Immature natural killer cell (primary cell): ENCODE measurements around the gene ARL14. TPM values are rescaled to one million over a fixed set of nuclear protein-coding genes. Genes with fewer than 3 reads are reported as not detected.
"Not testable (repeated sequence)": the region's sequence is repeated elsewhere in the genome, so short reads cannot be mapped to it uniquely, and the experiment has no call there.

ENCODE experiments used
- DNase-seq, 3 donors: peaks; one replicate each; pipeline ENCODE4 v3.0.0; 2022; ENCODE audit warnings: mixed read lengths in 1 of 3
- H3K27ac Mint-ChIP-seq, 6 donors: one replicate each; pipeline ENCODE4 v1.8.0; 2020; ENCODE audit warnings: mixed read lengths in 6 of 6, mild to moderate bottlenecking in 5 of 6, inconsistent platforms in 4 of 6, moderate library complexity in 3 of 6
- H3K27me3 Mint-ChIP-seq, 3 donors: one replicate each; pipeline ENCODE4 v1.8.0; 2020 to 2021; ENCODE audit warnings: low read depth in 3 of 3, mild to moderate bottlenecking in 3 of 3, mixed read lengths in 3 of 3, moderate library complexity in 3 of 3, inconsistent platforms in 1 of 3
- H3K36me3 Mint-ChIP-seq, 3 donors: one replicate each; pipeline ENCODE4 v1.8.0; 2020; ENCODE audit warnings: mixed read lengths in 3 of 3, inconsistent platforms in 2 of 3, mild to moderate bottlenecking in 2 of 3
- H3K4me1 Mint-ChIP-seq, 2 donors: one replicate each; pipeline ENCODE4 v1.8.0; 2020; ENCODE audit warnings: inconsistent platforms in 2 of 2, mild to moderate bottlenecking in 2 of 2, mixed read lengths in 2 of 2, moderate library complexity in 1 of 2
- H3K4me3 Mint-ChIP-seq, 5 donors: one replicate each; pipeline ENCODE4 v1.8.0; 2020; ENCODE audit warnings: mild to moderate bottlenecking in 5 of 5, mixed read lengths in 5 of 5, inconsistent platforms in 3 of 5, moderate library complexity in 3 of 5
- H3K9me3 Mint-ChIP-seq, 6 donors: one replicate each; pipeline ENCODE4 v1.8.0; 2020; ENCODE audit warnings: mild to moderate bottlenecking in 6 of 6, mixed read lengths in 6 of 6, inconsistent platforms in 4 of 6, moderate library complexity in 3 of 6
- polyA plus RNA-seq, 3 donors: library from polyadenylated mRNA; unstranded; fragments of 300-500 nt; fragmentation: Illumina TruSeq; gene quantifications; one replicate each; pipeline ENCODE4 v1.2.3, GENCODE V29; 2021

Gene ARL14
- polyA plus RNA-seq, 3 donors from 2014 or later = not detected

DNA sequence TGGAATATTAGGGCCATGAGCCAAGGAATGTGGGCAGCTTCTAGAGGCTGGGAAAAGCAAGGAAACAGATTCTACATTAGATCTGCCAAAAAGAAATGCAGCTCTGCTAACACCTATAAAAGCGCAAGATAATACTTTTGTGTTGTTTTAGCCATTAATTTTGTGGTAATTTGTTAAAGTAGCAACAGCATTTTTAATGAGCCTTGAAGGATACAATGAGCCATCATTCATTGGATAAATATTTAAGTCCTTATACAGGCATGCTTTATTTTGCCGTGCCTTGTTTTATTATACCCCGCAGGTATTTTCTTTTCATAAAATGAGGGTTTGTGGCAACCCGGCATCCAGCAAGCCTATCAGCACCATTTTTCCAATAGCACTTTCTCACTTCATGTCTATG lies 15.0 kb downstream of the ARL14 start:
- peaks cover 0 to 1% (median 1%) of the 10 kb centered on the region in 3 donors for H3K27me3 Mint-ChIP-seq
- no peaks in the 10 kb centered on the region for H3K9me3 Mint-ChIP-seq
- H3K4me1 Mint-ChIP-seq = no peaks in the 10 kb centered on the region
- H3K36me3 Mint-ChIP-seq = no peaks in the 10 kb centered on the region
- H3K4me3 Mint-ChIP-seq = no peak overlapping the region
- no peak overlapping the region for H3K27ac Mint-ChIP-seq
- no peak for DNase-seq

DNA sequence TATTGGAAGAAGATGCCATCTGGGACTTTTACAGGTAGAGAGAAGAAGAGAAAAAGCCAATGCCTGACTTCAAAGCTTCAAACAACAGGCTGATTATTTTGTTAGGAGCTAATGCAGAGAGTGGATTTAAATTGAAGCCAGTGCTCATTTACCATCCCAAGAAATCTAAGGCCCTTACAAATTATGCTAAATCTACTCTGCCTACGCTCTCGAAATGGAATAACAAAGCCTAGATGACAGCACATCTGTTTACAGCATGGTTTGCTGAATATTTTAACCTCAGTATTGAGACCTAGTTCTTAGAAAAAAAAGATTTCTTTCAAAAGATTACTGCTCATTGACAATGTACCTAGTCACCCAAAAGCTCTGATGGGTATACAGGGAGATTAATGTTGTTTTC lies 16.2 kb downstream of the ARL14 start:
- Mint-ChIP-seq H3K27ac (no peak overlapping the region), H3K4me3 (no peak overlapping the region), H3K36me3 (no peaks in the 10 kb centered on the region), H3K4me1 (no peaks in the 10 kb centered on the region), H3K9me3 (no peaks in the 10 kb centered on the region), H3K27me3 (peaks cover 0 to 4% (median 1%) of the 10 kb centered on the region in 3 donors)
- DNase-seq = no peak

DNA sequence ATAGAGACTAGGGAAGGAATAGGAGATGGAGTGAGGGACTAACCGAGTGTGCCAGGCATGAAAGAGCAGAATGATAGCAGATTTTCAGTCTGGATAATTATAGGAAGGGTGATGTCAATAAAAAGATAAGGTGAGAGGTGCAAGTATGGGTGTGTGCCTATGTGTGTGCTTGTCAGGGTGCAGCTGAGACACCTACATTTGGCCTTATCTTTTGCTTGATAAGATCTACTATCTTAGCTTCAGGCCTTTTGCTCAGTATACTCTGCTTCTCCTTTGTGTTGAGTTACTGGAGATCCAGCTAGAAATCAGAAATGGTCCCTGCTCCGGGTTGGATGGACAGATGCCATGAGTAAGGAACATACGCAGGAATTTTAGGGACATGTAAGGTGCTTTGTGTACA lies 17.4 kb downstream of the ARL14 start:
- no peaks in the 10 kb centered on the region for H3K36me3 Mint-ChIP-seq
- no peak for DNase-seq
- no peak overlapping the region for H3K27ac Mint-ChIP-seq
- H3K9me3 Mint-ChIP-seq = no peaks in the 10 kb centered on the region
- H3K27me3 Mint-ChIP-seq = peaks cover 0 to 4% (median 1%) of the 10 kb centered on the region in 3 donors
- H3K4me3 Mint-ChIP-seq = no peak overlapping the region
- H3K4me1 Mint-ChIP-seq = no peaks in the 10 kb centered on the region

- H3K36me3 Mint-ChIP-seq = no peaks in the 10 kb centered on the region
- no peaks in the 10 kb centered on the region for H3K9me3 Mint-ChIP-seq
- H3K27me3 Mint-ChIP-seq = peaks cover under 1 to 4% (median 1%) of the 10 kb centered on the region in 3 donors
- no peak overlapping the region for H3K27ac Mint-ChIP-seq
- no peak for DNase-seq
- H3K4me3 Mint-ChIP-seq = no peak overlapping the region
- no peaks in the 10 kb centered on the region for H3K4me1 Mint-ChIP-seq
These were observed 18.0 kb downstream of the ARL14 start for GRCh38 chr3:160695003-160695402.

DNA sequence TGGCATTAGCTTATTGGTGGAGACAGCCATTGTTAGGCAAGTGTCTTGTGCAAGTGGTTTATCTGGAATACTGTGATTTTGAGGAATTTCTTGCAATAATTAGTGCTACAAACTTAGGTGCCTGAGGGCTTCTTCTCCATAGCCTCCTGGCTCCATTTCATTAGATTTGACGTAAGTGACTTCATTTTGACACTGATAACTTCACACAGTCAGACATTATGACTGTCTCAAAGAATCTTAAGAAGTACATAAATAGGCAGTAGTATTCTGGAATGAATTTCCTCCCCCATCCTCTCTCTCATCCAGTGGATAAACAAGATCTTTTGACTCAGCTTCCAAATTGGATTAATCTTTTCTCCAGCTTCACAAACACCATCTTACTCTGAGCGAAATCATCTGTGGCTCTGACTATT lies 19.0 kb downstream of the ARL14 start:
- DNase-seq = no peak
- Mint-ChIP-seq H3K4me1 (no peaks in the 10 kb centered on the region), H3K4me3 (no peak overlapping the region), H3K27ac (no peak overlapping the region), H3K27me3 (peaks cover 1 to 10% (median 3%) of the 10 kb centered on the region in 3 donors), H3K9me3 (no peaks in the 10 kb centered on the region), H3K36me3 (no peaks in the 10 kb centered on the region)

GRCh38 chr3:160697637-160698380 lies 20.8 kb downstream of the ARL14 start:
- Mint-ChIP-seq H3K27me3 (peaks cover 1 to 10% (median 3%) of the 10 kb centered on the region in 3 donors), H3K4me3 (no peak overlapping the region), H3K4me1 (no peaks in the 10 kb centered on the region), H3K27ac (no peak overlapping the region), H3K36me3 (no peaks in the 10 kb centered on the region), H3K9me3 (no peaks in the 10 kb centered on the region)
- DNase-seq = no peak

DNA sequence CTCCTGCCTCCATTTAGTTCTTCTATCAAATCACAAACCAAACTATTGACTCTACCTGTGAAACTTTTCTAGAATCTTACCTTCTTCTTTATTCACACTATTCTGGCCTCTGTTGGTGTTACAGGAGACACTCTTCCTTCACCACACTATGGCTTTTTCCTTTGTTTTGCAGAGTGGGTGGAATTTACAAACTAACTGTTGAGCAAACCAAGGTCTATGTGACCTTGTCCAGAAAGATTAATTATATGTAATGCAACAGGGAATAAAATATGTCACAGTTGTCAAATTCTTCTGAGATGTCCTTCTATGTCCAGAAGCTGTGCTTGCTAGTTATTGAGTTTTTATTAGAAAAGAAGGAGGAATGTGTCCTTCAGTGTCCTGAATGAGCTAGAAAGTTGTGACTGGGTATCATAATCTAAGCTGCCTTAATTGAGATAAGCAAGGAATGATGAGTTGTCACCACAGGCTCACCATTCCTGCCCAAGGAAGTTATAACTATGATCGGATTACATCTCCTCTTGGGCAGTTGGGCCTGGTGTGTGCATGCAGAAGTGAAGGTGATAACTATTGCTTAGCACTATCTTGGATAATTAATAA lies 21.7 kb downstream of the ARL14 start:
- no peaks in the 10 kb centered on the region for H3K4me1 Mint-ChIP-seq
- H3K36me3 Mint-ChIP-seq = no peaks in the 10 kb centered on the region
- H3K27ac Mint-ChIP-seq = no peak overlapping the region
- no peak overlapping the region for H3K4me3 Mint-ChIP-seq
- H3K27me3 Mint-ChIP-seq = peaks cover 1 to 10% (median 3%) of the 10 kb centered on the region in 3 donors
- DNase-seq = no peak
- H3K9me3 Mint-ChIP-seq = no peaks in the 10 kb centered on the region

GRCh38 chr3:160701490-160701889 lies 24.5 kb downstream of the ARL14 start:
- H3K27ac Mint-ChIP-seq = no peak overlapping the region
- H3K36me3 Mint-ChIP-seq = no peaks in the 10 kb centered on the region
- H3K9me3 Mint-ChIP-seq = no peaks in the 10 kb centered on the region
- H3K4me1 Mint-ChIP-seq = no peaks in the 10 kb centered on the region
- no peak overlapping the region for H3K4me3 Mint-ChIP-seq
- no peak for DNase-seq
- peaks cover 0 to 15% (median 3%) of the 10 kb centered on the region in 3 donors for H3K27me3 Mint-ChIP-seq

GRCh38 chr3:160702290-160702689 lies 25.3 kb downstream of the ARL14 start:
- no peaks in the 10 kb centered on the region for H3K9me3 Mint-ChIP-seq
- H3K27me3 Mint-ChIP-seq = peaks cover 0 to 14% (median 8%) of the 10 kb centered on the region in 3 donors
- H3K36me3 Mint-ChIP-seq = no peaks in the 10 kb centered on the region
- no peaks in the 10 kb centered on the region for H3K4me1 Mint-ChIP-seq
- no peak overlapping the region for H3K27ac Mint-ChIP-seq
- DNase-seq = no peak
- no peak overlapping the region for H3K4me3 Mint-ChIP-seq

- DNase-seq = no peak
- Mint-ChIP-seq H3K4me3 (no peak overlapping the region), H3K36me3 (no peaks in the 10 kb centered on the region), H3K27me3 (peaks cover 0 to 14% (median 8%) of the 10 kb centered on the region in 3 donors), H3K4me1 (no peaks in the 10 kb centered on the region), H3K27ac (no peak overlapping the region), H3K9me3 (no peaks in the 10 kb centered on the region)
These were observed 27.0 kb downstream of the ARL14 start for GRCh38 chr3:160703974-160704373.

- Mint-ChIP-seq H3K27ac (no peak overlapping the region), H3K9me3 (no peaks in the 10 kb centered on the region), H3K27me3 (peaks cover 2 to 9% (median 4%) of the 10 kb centered on the region in 3 donors), H3K36me3 (no peaks in the 10 kb centered on the region), H3K4me1 (no peaks in the 10 kb centered on the region), H3K4me3 (no peak overlapping the region)
- peak; percentile 49 to 65 (median 58) for DNase-seq
These were observed 30.3 kb downstream of the ARL14 start for GRCh38 chr3:160707187-160707794.

GRCh38 chr3:160709477-160710182 lies 32.7 kb downstream of the ARL14 start:
- no peaks in the 10 kb centered on the region for H3K9me3 Mint-ChIP-seq
- H3K4me3 Mint-ChIP-seq = no peak overlapping the region
- H3K4me1 Mint-ChIP-seq = no peaks in the 10 kb centered on the region
- H3K27ac Mint-ChIP-seq = no peak overlapping the region
- no peak for DNase-seq
- peaks cover 2 to 9% (median 4%) of the 10 kb centered on the region in 3 donors for H3K27me3 Mint-ChIP-seq
- no peaks in the 10 kb centered on the region for H3K36me3 Mint-ChIP-seq

- not testable (repeated sequence) for H3K27me3 Mint-ChIP-seq, H3K36me3 Mint-ChIP-seq, H3K27ac Mint-ChIP-seq, DNase-seq, H3K4me1 Mint-ChIP-seq, H3K4me3 Mint-ChIP-seq, H3K9me3 Mint-ChIP-seq
These were observed 36.2 kb downstream of the ARL14 start for GRCh38 chr3:160713144-160713543.

GRCh38 chr3:160719710-160720109 lies 42.8 kb downstream of the ARL14 start:
- peaks cover 2 to 6% (median 3%) of the 10 kb centered on the region in 3 donors for H3K27me3 Mint-ChIP-seq
- no peak overlapping the region for H3K4me3 Mint-ChIP-seq
- H3K36me3 Mint-ChIP-seq = no peaks in the 10 kb centered on the region
- H3K27ac Mint-ChIP-seq = no peak overlapping the region
- H3K9me3 Mint-ChIP-seq = no peaks in the 10 kb centered on the region
- no peak for DNase-seq
- H3K4me1 Mint-ChIP-seq = no peaks in the 10 kb centered on the region
